ENCODE measurements around the gene A1BG.

Gene A1BG, protein sequence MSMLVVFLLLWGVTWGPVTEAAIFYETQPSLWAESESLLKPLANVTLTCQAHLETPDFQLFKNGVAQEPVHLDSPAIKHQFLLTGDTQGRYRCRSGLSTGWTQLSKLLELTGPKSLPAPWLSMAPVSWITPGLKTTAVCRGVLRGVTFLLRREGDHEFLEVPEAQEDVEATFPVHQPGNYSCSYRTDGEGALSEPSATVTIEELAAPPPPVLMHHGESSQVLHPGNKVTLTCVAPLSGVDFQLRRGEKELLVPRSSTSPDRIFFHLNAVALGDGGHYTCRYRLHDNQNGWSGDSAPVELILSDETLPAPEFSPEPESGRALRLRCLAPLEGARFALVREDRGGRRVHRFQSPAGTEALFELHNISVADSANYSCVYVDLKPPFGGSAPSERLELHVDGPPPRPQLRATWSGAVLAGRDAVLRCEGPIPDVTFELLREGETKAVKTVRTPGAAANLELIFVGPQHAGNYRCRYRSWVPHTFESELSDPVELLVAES

DNA sequence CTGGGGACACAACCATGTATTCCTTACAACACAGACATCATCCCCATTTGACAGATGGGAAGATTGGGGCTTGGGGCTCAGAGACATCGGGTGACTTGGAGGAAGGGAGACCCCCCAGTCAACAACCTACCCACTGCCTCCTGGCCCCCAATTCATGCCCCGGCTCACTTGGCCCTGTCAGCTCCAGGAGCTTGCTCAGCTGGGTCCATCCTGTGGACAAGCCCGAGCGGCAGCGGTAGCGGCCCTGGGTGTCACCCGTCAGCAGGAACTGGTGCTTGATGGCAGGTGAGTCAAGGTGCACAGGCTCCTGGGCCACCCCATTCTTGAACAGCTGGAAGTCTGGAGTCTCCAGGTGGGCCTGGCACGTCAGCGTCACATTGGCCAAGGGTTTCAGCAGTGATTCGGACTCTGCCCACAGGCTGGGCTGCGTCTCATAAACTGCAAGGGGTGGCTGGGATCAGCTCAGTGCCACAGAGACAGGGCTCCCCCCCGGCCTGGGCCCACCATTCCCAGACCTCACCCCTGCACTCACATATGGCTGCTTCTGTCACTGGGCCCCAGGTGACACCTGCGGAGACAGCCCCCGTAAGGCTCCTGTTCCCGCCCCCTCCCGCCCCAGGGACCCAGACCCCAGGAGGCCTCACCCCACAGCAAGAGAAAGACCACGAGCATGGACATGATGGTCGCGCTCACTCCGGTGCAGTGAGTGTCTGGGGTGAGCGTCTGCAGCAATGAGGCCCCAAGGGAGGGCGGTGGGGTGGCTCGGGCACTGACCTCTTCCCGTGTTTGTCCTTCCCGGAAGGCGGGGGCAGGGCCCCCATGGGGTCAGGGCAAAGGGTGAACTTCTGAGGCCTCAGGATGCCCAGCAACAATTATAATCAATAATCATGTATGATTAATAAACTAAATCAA is at the start of gene A1BG:
Gene A1BG (minus strand): TSS at position 733 of the 912 bp plus-strand sequence. CDS start 55 bp downstream, at position 678.
- FAIRE-seq = no peak

GRCh38 chr19:58401840-58402421 is 48.6 kb upstream of the A1BG start:
- no peak for FAIRE-seq

DNA sequence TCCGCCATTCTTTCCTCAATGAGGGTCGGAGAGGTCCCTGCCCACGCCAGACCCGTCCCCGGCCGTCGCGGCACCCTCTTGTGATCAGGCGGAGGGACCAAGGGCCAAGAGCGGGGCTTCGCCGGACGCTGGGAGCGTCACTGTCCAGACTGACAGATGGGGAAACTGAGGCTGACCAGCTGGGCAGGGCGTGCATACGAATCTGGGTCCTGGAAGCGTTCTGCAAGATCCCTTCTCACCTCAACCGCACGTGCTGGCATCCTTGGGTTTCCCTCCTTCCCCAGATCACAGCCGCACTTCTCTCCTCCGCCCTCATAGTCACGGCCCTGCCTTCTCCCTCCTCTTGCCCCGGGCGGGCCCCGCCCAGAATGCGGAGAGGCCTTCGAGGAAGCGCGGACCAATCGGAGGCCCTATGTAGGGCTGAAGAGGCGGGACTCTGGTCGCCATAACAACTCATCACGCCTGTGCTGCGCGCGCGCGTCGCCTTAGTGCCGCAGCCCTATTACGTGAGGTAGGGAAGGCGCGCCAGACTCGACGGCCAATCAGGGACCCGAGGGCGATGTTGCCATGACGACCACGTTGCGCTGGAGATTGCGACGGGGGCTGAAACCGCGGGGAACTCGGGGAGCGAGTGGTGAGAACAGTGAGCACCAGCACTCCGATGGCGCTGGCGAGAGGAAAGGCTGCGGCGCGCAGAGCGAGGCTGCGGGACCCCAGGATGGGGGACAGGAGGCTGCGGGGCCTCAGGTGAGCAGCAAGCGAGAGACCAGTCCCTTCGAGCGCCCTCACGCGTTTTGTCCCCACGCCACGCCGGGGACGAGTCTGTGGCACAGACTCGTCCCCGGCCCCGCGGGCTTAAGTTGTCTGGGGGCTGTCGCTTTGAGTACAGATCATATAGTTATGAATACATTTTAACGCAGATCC is 47.9 kb upstream of the A1BG start:
- FAIRE-seq = peak; percentile 99

DNA sequence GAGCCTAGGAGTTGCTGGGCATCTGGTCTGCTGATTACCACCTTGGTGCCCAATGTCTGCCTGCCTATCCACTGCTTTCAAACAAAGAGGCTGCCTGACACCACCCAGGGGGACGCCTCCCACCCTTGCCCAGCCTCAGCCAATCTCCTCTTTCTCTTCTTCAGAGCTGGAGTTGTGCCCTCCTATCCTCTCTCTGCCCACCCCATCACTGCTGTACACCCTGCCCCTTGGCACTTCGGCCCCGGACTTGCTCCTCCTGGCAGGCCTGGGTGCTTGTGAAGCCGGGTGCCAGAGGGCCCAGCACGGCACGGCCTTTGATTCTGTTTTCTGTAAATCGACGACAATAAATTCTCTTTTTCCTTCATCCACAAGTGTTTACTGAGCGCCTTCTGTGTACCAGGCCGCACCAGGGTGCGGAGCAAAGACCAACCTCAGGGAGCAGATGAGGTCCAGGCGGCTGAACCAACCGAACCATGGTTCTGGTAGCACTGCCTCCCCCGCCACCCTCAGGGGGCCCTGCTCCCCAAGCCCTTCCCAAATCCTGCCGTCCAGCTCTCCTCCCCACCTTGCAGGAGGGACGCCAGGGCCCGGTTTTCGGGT is 47.1 kb upstream of the A1BG start:
- no peak for FAIRE-seq

DNA sequence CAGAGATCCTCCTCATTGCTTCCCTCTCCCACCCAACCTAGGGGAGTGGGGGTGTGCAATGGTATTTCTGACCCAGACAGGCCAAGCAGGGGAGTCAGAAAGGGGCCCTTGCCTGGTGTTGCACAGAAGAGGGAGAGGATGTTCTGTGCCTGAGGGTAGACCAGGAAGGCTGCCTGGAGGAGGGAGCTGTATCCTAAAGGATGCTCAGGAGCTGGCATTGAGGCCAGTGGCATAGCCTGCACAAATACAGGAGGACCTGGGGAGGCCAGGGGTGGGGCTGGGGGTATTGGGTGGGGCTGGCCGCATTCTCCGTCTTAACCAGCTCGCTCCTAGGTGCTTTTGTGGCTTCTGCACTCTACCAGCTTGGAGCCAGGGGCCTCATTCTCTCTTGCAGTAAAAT is 46.6 kb upstream of the A1BG start:
- no peak for FAIRE-seq

DNA sequence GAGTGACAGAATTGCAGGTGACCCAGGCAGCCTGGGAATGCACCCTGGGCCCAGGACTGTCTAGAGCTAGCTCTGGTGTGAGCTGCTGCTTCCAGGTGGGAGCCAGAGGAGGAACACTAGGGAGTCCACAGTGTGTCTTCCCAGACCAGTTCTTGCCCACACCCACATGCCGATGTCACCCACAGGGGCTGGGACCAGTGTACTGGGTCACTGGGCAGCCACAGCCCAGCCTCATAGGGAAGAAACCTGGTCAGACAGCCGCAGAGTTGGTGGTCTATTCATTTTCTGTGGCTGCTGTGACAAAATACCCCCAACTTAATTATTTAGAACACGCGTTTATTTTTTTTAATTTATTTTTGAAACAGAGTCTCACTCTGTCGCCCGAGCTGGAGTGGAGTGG is 45.3 kb upstream of the A1BG start:
- FAIRE-seq = no peak

GRCh38 chr19:58398087-58398486 is 44.8 kb upstream of the A1BG start:
- FAIRE-seq = no peak

DNA sequence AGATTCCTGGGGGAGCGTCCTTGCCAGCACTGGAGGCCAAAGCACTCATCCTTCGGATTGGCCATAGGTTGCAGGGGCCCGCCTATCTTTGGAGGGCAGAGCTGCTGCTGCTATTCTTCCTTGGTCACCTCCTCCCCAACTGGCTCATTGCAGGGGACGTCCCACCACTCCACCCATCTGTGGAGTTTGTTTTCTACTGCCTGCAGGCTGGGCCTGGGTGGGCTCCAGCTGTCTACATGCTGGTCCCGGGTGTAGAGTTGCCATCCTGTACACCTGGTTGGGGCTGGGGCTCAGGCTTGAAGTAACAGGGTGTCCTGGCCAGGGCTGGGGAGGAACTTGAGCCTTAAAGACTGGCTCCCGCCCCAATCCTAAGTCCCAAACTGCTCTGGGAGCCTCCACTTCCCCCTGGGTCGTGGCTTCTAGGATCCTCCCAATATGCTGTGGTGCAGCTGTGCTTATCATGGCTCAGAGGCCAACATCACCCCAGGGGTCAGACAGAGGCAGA is 44.3 kb upstream of the A1BG start:
- FAIRE-seq = no peak

DNA sequence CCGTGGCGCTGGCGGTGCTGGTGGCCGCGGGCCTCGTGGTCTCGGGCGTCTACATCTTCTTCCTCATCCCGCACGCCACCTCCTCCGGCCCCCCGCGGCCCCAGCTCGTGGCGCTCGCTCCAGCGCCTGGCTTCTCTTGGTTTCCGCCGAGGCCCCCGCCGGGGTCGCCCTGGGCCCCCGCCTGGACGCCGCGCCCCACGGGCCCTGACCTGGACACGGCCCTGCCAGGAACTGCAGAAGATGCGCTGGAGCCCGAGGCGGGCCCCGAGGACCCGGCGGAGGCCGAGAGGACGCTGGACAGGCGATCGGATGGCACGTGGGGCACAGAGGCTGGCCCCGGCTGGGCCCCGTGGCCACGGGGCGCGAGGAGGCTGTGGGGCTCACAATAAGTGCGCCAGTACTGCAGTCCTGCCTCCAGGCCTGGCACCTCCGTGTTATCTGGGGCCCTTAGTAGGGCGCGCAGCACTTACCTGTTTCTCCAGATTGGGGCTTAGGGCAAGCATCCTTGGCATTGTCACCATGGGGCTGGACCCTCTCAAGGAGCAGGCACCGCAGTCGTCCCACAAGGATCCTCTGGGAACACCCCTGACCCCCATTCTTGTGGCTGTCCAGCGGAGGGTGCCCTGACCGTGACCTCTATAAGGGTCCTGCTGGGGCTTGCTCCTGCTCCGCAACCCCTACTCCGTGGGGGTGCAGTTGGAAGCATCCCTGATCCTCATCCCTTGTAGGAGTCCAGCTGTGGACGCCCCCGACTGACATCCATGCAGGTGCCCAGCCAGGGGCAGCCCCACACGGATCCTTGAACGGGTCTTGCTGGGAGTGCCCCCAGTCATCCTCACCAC is 43.6 kb upstream of the A1BG start:
- no peak for FAIRE-seq

- FAIRE-seq = no peak
Measured at GRCh38 chr19:58395979-58396627, 42.8 kb upstream of the A1BG start.

- no peak for FAIRE-seq
Measured at GRCh38 chr19:58395220-58395978, 42.1 kb upstream of the A1BG start, which contains the start of gene RNF225. TSS of gene RNF225 (plus strand) at chr19:58395656. CDS start at chr19:58396090, 434 bp downstream.

DNA sequence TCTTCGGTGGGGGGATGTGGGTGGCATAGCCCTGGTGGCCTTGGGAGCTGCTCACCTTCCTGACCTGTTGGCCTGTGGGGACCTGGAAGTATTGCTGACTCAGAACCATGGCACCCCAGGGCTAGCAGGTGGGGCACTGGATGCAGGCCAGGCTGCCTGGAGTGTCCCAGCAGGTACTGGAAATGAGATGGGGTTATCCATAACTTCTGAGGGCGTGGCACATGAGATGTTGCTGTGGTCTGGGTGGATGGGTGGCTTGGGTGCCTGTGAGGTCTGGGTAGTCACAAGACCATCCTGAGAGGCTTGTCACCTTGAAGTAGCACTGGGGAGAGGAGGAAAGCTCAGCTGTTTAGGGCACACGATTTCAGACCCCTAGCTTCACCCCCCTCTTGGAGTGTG is 41.5 kb upstream of the A1BG start:
- no peak for FAIRE-seq

GRCh38 chr19:58393725-58394033 is 40.4 kb upstream of the A1BG start:
- FAIRE-seq = no peak

DNA sequence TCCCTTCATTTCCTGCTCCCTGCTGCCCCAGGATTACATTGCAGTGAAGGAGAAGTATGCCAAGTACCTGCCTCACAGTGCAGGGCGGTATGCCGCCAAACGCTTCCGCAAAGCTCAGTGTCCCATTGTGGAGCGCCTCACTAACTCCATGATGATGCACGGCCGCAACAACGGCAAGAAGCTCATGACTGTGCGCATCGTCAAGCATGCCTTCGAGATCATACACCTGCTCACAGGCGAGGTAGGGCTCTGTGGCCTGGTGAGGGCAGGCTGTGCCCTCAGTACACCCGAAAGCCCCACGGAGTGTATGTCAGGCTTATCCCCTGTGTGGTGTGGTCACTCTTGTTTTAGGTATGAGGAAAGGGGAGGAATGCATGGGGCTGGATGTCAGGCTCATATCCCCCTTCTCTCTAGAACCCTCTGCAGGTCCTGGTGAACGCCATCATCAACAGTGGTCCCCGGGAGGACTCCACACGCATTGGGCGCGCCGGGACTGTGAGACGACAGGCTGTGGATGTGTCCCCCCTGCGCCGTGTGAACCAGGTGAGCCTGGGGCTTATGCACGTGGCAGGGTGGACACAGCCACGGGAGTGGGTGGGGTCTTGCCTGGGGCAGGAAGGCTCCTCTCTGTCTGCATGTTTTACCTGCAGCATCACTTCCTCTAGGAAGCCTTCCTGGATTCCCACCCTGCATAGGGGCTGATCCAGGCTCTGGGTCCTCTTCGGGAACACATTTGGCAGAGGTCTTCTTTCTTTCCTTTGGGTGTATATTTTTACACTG is 39.8 kb upstream of the A1BG start:
- FAIRE-seq = no peak

DNA sequence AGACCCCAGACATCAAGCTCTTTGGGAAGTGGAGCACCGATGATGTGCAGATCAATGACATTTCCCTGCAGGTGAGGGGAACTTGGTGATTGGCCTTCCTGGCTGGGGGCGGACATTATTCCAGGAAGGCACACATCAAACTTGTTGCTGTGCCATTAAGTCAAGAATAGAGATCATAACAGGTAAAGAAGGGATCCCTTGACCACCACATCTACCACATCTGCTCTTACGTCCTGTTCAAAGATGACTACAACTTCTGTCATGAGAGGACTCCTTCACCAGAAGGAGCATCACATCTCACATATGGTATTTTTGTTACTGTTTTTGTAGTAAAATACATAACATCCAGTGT is 34.9 kb upstream of the A1BG start:
- no peak for FAIRE-seq

DNA sequence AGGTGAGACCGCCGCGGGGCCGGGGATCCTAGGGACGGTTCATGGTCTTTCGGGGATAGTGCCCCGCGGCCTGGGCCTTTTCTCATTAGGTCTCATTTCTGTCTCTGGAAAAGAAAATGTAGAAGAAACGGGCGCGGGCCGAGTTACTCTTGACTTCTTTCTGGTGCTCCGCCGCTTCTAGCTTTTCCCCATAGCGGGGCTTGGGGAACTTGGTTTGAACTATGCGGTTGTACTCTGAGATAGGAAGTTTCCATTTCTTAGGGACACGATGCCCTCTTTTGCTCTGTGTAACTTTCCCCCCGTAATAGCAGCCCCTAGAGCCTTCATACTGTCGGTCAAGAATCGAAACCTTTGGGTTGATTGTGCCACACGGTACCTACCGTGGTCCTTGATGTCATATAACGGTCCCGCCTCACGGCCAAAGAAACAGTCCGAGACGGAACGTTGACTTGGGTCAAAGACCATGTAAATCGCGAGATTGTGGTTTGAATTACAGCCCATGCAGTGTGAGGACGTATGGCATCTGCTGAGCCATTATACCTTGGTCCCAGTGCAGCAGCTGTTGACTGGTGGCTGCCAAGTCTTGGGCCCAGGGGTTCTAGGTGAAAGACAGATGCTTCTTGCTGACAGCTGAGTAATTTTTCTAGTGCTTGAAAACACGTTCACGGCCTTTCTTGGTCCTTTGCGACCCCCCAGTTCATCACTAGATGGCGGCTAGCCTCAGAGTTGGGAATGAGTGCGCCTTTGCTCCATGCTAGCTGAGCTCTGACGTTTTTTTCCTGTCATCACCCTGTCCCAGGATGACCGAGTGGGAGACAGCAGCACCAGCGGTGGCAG is 34.3 kb upstream of the A1BG start:
- FAIRE-seq = no peak

DNA sequence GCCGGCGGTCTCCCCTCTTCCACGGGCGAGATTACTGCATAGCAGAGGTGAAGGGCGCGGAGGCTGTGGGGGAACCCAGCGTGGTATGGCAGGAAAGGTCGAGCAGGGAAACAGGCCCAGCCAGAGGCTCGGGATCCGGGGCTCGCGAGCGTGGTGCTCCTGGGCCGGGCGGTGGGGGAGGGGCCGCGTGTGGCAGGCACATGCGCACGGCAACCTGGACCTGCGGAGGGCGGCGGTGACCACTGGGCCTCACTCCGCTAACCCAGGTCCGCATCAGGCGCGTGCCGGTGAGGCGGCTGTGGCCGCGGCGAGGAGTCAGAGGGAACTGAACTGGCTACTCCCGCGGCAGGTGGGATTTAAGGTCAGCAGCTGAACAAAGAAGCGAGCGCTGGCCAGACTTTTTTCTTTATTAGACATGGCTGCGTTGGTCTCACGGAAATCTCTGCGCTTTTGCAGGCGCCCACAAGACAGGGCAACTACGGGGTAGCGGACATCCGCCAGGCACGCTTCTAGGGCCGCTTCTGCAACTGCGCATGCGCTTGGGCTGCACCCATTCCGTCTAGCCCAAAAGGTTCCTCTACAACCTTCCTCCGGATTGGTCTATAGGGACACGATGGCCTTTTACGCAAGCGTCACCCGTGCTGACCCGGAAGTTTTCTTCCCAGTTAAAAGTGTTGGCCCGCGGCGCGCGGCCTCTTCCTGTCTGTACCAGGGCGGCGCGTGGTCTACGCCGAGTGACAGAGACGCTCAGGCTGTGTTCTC is 33.5 kb upstream of the A1BG start, which contains the start of gene RPS5:
Gene RPS5 (plus strand): TSS at position 694 of the 762 bp plus-strand sequence. CDS start 869 bp downstream, outside the sequence.
- FAIRE-seq = peak; percentile 97

All from A204.1 (cell line).